HUDEP-2 (cell line): Measurements from ENCODE around the gene RYR2.

Experiments
- DNase-seq, 76 experiments: peaks; one replicate each; lab custom pipeline; 2025; ENCODE audit not compliant: unreplicated experiment in 76 of 76; lab: John Stamatoyannopoulos, UW

The RYR2 gene

DNA sequence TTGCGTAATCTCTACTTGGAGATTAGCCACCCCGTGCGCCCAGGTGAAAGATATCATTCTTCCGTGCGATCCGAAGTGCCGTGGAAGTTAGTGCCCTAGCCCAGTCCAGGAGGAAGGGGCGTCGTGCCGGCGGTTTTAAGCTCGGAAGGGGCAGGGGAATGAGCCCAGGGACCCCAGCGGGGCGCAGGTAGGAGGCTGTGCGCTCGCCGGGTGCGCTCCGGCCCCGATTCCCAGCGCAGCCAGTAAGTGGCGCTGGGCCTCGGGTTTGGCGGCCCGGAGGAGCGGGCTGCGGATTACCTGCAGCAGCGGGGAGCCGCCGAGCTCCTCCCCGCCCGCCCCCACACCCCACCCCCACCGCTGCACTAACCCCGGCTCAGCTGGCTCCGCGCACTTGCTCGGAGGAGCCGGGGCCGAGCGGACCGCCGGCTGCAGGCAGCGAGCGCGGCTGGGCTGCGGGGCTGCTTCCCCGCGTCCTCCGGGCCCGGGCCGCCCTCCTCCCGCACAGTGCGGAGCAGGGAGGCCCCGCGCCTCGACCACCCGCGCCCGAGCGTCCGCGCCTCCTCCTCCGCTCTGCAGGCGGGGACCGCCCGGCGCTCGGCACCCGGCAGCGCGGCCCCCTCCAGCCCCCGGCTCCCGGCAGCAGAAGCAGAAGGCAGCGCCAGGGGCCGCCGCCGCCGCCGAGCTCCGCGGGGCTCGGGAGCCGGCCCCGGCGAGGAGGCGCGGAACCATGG lies at the start of gene RYR2:
Gene RYR2, plus strand, starts transcription at position 390 of the 731 bp plus-strand sequence. Its CDS starts 338 bp downstream, at position 728.
- DNase-seq: peak in 1 of 76 experiments; percentile 3

DNA sequence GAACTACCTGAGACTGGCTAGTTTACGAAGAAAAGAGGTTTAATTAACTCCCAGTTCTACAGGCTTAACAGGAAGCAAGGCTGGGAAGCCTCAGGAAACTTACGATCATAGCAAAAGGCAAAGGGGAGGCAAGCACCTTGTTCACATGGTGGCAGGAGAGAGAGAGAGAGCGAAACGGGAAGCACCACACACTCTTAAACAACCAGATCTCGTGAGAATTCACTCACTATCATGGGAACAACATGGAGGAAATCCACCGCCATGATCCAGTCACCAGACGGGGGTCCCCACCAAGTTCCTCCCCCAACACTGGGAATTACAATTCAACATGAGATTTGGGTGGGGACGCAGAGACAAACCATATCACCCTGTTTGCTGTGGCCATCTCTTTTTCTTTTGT lies 49.5 kb upstream of the RYR2 start:
- no peak for DNase-seq

DNA sequence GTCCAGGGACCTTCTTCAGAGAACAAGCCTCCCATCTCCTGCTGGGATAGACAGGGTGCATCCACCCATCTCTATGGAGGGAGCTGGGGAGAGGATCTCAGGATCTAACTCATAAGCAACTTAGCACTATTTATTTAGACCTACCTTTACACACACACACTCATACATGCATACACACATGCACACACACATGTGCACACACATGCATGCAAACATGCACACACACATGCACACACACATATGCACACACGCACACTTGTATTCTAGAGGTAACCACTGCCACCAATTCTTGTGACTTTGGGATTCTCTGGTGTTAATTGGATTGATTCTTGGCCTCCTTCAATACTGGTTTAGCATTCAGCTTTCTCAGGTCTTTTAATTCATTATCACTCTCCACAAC lies 47.5 kb upstream of the RYR2 start:
- DNase-seq: no peak

DNA sequence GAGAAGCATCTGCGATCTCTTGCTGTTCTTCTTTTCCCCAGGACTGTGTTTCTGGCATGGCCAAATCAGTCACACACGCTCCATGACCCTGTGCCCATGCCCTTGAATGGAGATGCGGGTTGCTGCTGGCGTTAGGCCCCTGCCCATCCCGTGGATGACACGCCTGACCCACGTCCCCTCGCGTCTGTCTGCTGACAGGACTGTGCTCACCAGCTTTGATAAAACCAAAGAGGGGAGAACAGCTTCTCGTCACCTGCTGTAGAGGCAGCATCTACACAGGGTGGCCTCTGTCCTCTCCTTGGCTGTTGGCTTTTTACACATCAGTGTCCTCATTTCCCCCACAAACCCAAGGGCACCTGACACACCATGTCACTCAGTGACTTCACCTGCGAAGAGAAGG lies 44.6 kb upstream of the RYR2 start:
- DNase-seq: no peak

DNA sequence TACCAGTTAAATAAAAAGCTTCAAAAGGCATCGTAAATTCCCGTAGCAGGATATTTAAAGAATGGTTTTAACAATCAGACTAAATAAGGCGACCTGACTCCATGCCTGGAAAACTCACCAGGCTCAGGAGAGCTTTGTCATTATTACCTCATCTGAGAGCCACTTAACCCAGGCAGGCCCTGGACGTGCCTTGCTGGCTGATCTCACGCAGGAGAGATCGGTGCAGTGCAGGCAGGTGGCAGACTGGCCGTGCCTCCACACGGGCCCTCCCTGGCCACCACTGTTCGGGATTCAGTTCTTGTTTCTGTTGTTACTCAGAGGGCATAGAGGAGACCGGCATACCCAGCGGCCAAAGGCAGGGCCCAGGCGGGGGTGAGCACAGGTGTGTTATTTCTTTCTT lies 44.1 kb upstream of the RYR2 start:
- DNase-seq: no peak

DNA sequence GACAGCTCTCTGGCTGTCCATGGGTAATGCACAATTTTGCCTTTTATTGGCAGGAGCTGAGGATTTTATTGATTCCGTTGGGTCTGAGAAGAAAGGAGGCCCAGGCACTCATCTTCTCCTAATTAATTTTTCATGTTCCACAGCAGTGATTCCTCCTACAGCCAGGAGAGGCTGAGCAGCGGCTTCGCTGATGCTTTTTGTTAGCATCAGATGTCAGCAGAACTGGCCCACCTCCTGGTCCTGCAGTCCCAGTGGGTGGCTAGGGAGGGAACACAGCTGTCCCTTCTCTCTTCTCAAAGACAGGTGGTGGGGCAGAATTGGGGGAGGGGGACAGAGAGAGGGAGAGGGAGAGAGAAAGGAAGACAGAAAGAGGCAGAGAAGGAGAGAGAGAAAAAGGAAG lies 43.4 kb upstream of the RYR2 start:
- no peak for DNase-seq

DNA sequence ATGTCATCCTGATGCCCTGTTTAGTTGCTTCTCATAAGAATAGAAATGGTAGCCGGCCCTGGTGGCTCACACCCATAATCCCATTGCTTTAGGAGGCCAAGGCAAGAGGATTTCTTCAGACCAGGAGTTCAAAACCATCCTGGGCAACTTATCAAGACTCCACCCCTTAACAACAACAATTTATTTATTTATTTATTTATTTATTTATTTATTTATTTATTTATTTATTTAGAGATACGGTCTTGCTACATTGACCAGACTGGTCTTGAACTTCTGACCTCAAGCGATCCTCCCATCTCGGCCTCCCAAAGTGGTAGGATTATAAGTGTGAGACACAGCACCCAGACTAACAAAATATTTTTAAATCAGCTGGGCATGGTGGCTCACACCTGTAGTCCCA lies 41.8 kb upstream of the RYR2 start:
- no peak for DNase-seq

DNA sequence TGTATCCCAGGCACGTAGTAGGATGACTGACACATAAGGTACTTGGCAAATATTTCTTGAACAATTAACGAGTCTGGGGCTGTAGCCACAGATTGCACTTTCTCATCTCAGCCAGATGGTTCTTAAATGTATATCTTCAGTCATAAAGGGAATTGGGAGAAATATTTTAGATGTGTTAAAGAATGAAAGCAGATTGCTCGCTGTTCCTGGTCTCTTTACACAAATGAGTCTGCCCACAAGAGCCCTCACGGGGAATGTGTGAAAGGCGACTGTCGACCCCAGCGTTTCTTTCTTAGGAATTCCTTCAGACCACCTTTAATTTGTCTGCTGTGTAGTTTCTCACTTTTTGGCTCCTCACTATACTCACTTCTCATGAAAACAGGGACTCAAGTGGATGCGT lies 38.5 kb upstream of the RYR2 start:
- no peak for DNase-seq

DNA sequence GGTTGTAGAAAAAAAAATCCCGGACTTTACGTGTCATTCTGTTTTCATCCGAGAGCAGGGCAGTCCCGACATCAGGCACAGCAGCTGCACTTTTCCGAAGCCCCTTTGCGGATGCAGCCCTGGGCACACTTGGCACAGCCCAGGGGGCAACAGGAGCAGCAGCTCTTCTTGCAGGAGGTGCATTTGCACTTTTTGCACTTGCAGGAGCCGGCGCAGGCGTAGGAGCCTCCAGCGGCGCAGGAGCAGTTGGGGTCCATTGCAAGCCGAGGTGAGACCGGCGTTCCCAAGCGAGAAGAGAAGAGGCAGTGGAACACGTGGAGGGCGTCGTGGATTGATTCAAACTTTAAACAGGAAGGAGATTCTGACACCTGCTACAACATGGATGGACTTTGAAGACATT lies 37.9 kb upstream of the RYR2 start, which contains the start of gene MT1HL1:
Gene MT1HL1, minus strand, starts transcription at position 326 of the 400 bp plus-strand sequence. Its CDS starts 69 bp downstream, at position 257.
- DNase-seq: no peak

DNA sequence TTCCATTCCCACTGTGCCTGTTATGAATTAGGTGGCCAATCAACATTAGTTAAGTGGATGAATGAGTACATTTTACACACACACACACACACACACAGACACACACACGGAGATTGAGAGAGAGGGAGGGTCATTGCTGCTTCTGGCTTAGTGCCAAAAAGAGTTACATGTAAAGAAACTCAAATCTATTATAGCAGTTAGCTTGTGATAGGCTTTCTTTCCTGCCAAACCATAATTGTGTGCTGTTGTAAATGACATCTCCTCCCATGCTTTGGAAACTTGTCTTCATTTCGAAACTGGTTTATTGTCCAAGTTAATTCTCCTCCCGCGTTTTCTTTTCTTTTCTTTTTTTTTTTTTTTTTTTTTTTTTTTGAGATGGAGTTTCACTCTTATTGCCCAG lies 36.3 kb upstream of the RYR2 start:
- no peak for DNase-seq

DNA sequence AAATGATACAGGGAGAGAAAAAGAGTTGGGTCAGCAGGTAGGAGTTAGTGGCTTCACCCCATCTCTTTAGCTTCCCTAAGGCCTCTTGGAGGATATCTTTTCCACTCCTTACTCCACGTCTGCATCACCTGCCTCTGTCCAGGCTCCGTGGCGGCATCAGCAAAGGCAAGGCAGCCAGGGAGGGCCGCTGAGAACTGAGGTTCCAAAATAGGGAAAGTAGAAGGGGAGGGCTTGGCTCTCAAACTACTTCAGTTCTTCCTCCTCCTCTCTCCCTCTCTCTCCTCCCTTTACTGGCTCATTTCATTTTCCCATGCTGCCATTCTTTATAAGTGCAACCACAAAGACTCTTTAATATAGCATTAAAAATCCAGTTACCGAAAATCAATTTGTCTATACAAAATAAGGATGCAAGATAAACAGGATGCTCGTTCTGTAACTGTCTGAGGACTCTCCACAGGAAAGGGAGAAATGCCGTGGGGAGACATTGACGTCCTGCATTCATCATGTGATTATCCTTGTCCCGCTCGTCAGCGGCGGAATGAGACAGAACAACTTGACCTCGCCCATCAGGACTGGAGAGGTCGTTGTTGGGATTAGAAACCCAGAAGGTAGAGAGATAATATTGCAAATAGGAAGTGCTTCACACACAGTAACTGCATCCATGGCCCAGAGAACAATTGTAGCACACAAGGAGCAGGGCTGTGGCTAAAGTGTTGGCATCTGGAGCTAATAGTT lies 34.7 kb upstream of the RYR2 start:
- no peak for DNase-seq

DNA sequence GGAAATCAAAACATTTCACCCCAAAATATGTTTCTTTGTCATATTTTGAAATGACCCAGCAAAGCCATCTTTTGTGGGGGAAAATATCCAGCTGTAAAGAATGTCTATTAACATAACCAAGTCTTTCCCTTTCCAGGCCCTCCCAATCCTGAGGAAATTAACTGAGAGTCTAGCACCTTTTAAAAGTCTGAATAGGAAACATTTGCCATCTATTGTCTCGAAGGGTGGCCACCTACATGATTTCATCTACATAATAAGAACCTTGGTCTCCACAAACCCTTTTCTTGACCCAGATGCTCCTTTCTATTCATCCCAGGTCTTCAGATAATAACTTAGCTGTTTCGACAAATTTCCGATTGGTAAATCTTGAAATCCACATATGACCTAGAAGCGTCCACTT lies 32.4 kb upstream of the RYR2 start:
- no peak for DNase-seq

DNA sequence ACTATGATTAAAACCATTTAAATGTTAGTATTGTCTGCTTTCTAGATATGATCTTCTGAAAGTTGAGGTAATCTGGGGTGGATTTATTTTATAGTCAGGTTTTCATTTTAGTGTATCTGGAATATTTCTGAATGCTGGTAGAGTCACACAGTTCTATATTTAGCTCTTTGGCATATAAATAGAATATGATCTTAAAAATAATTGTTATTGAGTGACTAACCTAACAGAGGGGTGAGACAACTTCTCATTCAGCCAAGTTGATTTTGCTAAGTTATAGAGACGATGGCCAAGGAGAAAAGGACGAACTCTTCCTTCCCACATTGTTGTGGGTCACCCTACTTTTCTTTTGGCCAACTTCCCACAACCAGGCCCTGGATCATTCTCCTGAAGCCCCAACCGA lies 30.6 kb upstream of the RYR2 start:
- no peak for DNase-seq

DNA sequence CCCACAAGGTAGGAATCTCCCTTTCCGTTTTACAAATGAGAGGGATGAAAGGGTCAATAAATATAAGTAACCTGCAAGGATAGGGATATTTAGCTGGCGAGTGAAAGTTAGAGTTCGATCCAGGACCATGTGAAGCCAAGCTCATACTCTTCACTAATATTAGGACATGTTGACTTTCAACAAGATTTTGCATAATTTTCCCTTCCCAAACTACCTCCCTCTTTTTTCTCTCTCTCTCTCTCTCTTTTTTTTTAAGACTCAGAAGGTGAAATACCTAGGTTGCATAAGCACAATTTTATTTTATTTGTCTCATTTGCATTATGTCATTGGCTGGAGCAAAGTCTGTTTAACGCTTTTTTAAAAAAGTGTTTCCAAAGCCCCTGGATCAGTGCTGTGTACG lies 29.6 kb upstream of the RYR2 start:
- DNase-seq: no peak

DNA sequence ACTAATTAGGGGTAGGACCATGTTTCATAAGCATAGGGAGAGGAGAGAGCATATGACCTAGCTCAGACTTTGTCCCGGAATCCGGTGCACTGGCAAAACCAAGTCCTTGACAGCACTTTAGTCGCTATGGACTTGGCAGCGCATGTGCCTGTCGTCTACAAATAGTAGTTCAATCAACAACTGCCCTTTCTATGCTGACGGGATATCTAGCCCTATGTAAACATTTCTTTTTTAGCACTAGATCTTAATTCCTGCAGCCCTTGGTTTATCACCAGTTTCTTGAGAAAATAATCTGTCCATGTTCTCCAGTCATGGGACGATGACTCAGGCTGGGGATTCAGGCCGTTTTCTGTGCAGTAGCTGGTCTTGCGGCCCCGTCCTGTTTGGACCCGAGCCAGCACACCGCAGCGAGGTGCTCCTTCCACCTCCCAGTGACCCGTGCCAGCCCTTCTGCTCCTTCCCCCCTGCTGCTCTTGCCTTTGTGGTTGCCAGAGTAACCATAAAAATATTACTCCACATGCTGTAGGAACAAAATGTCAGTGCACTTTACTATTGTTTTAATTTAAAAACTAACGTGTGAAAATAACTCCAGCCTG lies 29.1 kb upstream of the RYR2 start:
- peak in 11 of 76 experiments; percentile 6 to 43 (median 23) for DNase-seq

DNA sequence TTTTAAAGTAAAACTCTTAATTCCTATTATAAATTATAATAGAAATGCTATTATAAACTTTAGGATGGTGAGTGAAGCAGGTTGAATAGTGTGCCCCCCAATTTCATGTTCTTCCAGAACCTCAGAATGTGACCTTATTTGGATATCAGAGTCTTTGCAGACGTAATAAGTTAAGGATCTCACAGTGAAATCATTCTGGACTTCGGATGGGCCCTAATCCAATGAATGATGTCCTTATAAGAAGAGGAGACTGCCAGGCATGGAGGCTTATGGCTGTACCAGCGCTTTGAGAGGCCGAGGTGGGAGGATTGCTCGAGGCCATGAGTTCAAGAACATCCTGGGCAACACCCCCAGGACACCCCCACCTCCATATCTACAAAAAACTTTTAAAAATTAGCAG lies 28.4 kb upstream of the RYR2 start:
- DNase-seq: no peak

DNA sequence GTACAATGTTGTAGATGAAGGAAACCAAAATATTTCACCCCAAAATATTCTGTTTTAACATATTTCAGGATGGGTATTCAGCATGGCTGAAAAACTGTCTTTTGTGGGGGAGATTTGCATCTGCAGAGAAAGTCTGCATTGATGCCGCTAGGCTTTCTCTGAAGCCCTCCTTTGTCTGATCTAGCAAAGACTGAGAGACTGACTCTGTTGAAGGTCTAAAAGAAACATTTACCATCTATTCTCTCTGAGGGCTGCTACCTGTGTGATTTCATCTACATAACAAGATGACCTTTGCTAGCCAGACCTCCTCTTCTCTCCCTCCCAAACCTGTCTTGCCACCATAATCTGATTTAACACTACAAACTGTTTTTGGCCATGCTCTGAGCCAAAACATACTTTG lies 25.4 kb upstream of the RYR2 start:
- DNase-seq: no peak

DNA sequence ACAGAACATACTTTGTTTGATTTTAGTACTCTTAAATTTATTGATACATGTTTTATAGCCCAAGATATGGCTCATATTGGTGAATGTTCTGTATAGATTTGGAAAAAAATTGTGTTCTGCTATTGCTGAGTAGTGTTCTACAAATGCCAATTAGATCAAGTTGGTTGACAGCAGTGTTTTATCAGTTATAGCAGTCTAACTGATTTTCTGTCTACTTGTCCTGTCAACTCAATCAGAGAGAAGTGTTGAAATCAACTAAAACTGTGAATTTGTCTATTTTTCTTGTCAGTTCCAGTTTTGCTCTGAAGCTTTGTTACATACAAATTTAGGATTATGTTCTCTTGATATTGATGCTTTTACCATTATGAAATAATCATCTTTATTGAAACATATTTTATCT lies 23.1 kb upstream of the RYR2 start:
- no peak for DNase-seq

DNA sequence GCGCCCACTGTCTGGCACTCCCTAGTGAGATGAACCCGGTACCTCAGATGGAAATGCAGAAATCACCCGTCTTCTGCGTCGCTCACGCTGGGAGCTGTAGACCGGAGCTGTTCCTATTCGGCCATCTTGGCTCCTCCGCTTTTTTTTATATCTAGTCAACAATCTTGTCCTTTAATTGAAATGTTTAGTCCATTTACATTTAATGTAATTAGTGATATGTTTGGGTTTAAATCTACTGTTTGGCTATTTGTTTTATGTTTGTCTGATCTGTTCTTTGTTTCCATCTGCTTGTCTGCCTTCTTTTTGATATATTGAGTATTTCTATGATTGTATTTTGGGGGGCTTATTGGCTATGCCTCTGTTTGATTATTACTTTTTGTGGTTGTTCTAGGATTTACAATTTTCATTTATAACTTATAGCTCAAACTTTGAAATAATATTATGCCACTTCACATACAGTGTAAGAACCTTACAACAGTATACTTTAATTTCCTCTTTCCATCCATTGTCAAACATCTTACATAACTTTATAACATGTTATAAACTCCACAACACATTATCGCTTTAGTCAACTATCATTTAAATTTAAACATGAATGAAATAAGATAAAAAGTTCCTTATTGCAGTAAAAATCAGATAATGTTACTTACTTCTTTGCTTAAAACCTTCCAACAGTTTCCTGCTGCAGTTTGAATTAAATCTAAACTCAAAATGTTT lies 16.5 kb upstream of the RYR2 start:
- no peak for DNase-seq

DNA sequence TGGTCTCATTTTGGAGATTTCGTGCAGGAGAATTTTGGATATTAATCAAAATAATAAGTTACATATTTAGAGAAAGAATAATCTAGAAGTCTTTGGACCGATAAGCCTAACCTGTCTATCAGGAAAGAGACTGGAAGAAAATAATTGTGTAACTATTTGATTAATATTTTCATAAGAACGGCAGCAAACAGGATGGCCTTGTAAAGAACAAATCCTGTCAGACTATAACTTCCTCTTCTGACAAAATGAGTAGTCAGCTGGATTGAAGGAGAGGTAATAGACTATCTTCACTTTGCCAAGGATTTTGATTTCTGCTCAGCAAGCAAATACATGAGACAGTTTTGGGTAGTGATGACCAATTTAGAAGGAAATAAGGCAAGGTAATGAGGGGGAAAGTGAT lies 12.7 kb upstream of the RYR2 start:
- no peak for DNase-seq

DNA sequence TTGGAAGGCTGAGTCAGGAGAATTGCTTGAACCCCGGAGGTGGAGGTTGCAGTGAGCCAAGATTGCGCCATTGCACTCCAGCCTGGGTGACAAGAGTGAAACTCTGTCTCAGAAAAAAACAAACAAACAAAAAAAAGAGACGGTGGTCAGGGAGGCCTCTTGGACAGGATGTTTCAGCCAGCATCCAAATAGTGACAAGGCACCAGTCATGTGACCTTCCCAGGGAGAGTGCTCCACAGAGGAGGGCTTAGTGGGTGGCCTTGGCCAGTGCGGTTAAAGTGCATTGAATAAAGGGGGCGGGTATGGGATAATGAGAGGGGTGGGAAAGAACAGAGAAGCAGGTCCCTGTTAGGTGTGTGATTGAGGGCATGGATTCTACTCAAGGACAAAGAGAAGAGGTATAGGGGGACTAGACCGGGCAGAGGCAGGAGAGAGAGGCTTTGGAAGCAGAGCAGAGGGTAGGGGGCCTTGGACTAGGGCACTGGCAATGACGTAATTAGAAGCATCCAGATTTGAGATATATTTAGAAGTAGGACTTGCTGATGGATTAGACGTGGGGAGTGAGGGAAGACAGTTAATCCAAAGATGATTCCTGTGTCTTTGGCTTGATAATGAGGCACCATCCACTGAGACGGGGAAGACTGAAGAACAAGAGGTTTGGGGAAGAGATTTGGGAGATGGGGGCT lies 12.0 kb upstream of the RYR2 start:
- DNase-seq: no peak
